ENCODE data around the gene BBS1.

- peak; percentile 42 for TF ChIP-seq POLR2A (IDR thresholded peaks at IDR 0.05; ENCODE audit: extremely low read depth, insufficient read length)
- TF ChIP-seq CTCF (IDR thresholded peaks at IDR 0.05; ENCODE audit: low read depth, low read length), result no peak
Measured at GRCh38 chr11:66510271-66510989, at the start of gene BBS1.
